ENCODE measurements around the gene HECW1.

Gene HECW1

DNA sequence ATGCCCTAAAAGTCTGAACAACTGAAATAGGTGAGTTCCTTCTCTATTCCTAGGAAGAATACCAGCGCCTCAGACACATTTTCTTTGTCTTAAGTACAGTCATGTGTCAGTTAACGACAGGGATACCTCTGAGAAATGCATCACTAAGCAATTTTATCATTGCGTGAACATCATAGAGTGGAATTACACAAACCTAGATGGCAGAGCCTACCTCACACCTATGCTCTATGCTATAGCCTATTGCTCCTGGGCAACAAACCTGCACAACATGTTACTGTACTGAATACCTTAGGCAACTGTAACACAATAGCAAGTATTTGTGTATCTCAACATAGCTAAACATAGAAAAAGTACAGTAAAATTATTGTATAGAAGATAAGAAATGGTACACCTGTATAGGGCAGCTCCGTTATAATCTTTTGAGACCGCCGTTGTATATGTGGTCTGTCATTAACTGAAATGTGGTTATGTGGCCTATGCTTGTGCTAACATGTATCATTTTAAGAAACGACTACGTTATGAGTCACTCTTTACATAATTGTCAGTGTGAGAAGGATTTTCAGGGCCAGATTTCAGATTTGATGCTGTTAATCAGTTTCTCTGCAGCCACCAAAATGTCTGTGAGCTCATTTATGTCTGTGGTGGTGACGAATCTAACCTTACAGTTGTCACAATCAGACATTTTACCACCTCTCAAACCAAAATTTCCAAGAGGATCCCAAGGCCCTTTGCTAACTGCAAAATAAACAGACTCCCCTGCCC lies 404.3 kb downstream of the HECW1 start:
- no peak for DNase-seq

DNA sequence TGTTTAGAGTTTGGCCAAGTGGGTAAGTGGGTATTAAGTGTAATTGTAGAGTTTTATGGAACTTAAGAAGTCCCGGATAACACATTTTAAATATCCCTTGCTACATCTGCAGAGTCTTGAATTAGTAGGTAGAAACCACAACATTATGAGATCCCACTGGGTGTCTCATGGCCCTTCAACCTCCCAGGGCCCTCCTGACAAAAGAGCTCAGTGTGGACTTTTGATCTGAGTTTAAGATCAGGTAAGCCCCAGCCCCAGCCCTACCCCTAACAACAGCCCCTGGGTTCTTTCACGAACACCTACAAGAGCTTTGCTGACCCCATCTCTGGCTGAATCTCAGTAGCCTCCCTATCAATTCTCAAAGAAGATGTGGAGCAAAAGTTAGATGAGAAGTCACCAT lies 405.0 kb downstream of the HECW1 start:
- no peak for DNase-seq

DNA sequence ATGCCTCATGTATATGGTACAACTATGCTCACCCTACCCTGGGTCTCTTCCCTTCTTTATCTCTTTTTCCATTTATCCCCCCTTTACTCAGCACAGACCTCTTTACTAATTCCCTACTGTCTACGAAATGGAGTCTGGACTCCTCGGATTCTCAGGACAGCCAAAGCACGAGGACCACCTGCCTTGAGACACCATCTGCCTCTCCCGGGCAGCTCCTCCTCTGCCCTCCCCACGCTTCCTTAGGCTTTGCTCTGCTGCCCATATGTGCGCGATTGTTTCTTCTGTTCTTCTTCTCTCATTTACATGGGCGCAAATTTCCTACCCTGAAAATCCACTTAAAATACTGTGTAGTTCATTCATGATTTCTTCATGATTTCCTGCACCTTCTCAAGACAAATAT lies 407.8 kb downstream of the HECW1 start:
- no peak for DNase-seq

DNA sequence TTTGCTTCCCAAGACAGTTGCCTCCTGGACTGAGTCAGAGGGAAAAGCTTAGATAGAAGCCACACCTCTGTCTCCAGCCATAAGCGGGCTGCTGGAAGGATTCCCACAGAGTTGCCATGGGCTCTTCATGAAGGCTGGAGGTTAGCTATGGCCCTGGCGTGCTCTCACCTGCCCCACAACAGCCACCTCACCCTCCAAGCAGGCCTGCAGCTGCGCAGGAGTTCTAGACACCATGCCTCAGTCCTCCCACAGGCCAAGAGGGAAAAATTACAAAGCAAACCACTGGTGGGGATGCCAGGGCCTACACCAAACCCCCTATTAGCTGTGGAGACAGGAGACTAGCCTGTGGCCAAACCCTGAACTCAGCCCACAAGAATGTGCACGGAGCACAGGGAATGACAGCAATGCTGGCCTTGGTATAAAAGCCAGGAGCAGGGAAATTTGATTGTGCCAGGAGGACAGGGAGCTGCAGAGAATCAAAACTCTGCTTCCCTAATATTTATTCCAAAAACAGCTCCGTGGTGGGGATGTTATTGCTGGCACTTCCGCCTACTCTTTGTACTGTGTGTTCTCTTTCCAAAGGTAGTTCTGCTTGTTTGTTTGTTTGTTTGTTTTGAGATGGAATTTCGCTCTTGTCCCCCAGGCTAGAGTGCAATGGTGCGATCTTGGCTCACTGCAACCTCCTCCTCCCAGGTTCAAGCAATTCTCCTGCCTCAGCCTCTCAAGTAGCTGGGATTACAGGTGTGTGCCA lies 410.1 kb downstream of the HECW1 start:
- no peak for DNase-seq

DNA sequence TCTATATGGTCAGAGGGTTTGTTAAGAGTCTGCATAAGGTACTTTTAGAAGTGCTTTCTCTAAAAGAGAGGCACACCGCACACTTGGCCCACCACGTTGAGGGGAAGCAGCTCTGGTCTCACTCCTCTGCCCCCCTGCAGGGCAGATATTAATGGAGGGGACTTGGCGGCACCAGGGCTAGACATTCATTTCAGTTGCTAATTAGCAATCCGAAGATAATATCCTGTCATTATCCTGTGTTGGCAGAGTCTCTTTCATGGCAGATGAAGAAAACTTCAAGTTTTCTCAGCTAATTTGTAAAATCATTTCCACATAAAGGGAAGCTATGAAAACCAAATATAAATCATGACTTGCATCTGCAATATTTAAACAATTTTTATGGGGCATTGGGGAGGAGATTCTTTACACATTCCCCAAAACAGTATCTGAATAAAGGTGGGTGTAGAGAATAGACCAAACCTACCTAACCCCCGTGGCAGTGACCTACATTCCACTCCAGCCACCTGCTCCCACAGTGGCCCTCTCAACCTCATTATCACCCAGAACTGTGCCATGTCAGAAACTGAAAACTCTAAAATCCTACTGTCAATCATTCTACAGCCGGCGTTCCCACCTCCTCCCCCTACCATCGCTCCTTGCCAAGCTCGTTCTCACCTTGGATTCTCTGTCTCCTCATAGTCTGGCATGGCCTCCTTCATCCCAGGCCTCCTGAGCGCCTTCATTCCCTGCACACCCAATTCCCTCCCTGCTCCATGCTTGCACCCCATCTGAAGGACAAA lies 416.3 kb downstream of the HECW1 start:
- no peak for DNase-seq

DNA sequence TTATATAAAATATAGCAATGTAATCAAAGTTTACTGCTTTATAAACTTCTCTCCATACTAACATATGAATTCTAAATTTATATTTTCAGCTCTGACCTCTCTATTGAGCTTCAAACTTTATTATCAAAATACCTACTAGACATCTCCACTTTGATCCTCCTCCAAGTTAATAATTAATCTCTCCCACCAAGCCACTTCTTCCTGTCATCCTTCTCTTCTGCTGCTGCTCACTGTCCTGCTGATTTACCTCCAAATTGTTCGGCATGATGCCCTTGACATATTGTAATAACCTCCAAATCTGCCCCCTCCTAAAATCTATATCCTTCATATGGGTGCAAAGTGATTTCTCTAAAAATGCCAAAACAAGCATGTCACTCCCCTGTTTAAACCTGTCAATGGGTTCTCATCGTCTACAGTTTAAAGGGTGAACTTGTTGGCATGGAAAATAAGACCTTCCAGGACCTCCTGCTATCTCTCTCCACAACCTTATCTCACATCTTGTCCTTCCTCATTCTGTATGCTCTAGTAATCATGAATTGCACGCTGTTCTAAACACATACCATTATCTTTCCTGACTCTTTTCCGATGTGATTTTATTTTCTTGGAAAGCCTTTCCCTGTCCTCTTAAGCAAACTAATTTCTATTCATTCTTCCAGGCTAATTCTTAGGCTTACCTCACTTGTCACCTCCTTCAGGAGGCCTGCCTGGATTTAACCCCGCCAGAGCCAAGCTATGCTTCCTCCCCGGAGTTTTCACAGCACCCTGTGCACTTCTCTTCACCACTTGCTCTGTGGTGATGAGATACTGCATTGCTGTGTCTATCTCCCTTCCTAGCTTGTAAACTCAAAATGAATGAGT lies 418.3 kb downstream of the HECW1 start:
- no peak for DNase-seq

DNA sequence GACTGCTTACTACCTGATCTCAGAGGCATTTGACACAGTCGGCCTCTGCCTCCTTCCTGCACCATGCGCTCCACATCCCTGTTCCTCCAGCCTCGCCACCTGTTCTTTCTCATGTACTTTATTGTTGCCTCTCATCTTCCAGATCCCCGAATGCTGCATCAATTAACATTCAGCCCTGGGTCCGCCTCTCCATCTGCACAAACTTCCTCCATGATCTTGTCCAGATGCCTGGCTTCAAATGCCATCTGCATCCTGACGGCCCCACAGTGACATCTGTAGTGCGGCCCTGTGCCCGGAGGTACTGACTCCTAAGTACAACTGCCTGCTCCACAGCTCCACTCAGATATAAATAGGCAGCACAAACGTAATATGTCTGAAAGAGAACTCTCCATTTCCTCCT lies 419.3 kb downstream of the HECW1 start:
- no peak for DNase-seq

DNA sequence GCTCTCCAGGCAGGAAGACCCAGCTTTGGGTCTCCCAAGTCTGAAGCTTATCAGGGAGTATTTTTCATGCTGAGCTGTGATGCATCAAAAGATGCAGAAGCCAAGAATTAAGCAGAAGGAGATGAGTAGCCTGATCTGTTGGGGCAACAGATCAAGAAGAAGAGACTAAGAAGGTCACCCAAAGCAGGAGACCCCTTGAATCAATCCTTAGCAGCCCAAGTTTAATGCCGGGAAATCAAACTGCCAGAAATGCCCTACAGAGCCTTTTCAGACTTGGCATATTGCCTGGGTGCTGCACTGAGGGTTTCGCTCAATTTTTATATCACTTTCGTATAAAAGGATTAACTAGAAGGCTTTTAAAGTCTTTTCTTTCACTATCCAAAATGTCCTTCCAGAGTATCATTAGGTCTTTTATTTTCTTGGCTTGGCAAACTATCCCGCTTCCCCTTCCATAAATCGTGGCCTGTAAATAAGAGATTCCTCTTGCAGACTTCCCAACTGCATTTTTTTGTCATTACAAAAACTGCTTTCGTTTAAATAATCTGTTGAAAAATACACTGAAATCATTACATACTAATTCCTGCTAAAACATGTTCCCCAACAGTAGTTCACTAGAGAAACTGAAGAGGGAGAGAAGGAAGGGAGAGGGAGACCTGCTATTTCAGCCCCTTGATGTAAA lies 421.5 kb downstream of the HECW1 start:
- no peak for DNase-seq

DNA sequence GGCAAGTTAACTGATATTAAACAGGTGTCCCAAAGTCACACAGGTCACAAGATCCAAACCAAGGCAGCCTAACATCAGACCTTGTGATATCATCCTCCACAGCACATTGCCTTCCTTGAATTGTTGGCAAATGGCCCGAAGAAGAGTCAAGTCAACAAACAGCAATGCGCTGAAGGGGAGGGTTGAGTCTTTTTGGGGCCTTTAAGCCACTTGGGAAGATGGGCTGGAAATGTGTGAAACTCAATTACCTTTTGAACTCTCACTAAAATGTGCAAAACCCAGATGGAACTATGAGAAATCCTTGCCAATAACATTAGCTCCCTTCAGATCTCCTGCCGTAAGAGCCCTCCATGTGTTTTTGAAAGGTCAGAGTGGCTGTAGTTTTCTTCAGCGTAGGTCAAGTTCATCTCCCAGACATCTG lies 422.6 kb downstream of the HECW1 start:
- DNase-seq: no peak

DNA sequence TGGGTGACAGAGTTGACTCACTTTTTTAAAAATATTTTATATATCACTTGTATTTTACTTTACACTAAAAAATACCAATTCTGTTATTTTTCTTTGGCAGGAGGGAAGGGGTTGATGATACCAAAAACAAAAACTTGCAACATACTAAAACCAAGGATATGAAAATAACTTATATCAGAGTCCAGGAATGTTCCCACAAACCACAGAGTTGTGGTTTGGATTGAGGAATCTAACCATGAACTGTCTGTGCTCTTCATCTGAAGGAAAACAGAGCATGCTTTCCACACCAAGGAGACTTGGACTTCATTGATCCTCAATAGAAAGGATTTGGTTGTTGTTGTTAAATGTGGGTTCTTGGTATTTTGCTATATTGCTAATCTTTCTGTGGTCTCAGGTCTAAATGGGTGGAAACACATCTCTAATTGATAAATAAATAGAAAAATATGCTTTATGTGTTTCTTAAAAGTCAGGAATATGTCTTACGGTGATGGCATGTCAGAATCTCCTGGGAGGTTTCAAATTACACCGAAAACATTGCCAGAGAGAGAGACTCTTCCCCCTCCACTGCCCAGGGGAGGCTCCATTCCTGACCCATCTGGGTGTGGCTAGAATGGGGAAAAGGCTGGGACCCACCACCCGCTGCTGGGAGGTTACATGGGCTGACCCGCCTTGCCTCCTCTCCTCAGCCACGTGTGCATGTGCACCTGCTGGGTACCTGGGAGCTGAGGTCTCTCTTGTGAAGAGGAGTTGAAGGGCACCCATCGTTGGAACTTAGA lies 423.6 kb downstream of the HECW1 start:
- DNase-seq: no peak

DNA sequence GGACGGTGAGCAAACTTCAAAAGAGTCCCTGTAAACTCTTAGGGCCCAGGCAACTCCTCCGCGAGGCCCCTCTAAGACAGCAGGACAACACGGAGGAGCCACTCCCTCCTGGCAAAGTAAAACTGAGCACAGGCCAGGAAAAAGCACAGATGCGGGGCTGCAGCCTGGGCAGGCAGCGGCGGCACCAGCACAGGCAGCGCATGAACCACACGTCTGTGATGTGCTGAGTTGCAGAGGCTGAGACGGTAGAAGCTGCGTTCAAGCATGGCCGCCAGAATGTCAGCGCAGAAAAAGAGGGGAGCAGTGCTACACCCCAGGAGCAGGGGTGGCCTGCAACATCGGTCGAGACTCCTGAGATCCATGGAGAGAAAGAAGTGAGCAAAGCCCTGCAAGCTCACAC lies 424.3 kb downstream of the HECW1 start:
- no peak for DNase-seq

DNA sequence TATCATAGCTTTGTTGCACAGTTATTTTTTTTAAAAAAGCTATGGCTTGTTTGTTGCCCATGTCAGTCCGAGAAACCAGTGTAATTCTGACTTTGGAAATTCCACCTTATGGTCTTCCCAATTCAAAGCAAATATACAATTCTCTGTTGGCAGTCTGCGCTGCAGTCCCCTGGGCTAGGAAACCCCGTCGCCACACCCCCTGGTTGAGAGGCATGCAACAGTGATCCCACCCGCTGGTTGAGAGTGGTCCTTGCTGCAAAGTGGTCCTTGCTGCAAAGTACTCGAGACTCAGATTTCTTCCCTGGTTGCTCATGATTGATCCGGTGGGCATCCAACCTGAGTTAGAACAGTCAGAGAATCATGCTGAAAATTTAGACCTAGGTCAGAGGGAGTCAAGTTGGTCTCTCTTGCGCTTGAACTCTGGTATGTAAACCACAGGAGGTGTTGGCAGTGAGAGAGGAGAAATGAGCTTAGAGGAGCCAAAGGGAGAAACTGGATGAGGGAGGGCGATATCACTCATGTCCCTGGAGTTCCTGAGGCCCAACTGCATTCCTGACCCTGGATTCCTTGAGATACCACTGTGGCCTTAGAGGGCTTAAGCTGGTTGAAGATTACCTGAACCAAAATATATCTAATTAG lies 425.4 kb downstream of the HECW1 start:
- no peak for DNase-seq

DNA sequence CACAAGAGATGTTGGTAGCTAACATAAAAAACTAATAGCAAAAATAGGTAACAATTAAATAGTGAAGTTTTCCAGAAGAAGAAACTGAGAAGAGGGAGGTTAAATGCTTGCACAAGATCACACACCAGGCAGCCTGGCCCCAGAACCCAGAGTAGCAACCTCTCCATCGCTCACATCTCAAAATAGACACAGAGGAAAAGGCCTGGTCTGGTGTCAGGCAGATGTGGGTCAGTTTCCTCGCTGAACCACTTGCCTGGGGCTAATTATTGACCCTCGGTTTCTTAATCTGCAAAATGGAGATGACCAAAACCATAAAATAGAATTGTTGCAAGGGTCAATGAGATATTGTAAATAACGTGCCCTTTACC lies 425.9 kb downstream of the HECW1 start:
- DNase-seq: no peak

DNA sequence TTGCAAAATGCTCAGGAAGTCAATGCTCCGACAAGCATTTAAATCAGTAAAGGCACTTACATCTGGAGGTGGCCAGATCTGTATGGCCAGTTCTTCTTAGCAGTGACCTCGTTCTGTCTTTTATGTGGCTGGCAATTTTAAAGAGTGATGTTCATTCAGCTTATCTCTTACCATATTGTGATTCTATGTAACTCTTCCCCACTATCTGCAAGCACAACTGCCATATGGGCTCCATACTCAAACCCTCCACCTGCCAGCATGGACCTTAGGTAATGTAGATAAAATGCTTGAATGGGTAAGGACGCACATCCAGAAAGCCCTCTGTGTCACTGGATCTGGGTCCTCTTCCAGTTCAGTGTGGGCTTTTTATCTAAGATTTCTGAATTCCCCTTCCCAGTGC lies 428.0 kb downstream of the HECW1 start:
- DNase-seq: no peak

DNA sequence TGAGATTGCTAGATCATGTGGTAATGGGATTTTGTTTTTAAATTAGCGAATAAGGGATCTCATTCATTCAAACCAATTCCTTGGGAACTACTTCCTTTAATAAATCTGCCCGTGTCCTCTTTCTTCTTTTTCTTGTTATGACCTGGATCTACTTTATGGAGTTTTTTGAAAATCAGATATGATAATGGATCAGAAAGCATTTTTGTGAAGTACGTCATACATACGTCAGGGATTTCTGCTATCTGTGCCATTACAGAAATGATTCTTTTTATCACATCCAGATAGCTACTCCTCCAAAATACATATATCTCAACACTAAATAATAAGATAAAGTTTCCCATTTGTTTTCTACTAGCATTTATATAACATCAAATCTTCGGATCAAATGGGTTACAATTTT lies 430.3 kb downstream of the HECW1 start:
- DNase-seq: no peak

DNA sequence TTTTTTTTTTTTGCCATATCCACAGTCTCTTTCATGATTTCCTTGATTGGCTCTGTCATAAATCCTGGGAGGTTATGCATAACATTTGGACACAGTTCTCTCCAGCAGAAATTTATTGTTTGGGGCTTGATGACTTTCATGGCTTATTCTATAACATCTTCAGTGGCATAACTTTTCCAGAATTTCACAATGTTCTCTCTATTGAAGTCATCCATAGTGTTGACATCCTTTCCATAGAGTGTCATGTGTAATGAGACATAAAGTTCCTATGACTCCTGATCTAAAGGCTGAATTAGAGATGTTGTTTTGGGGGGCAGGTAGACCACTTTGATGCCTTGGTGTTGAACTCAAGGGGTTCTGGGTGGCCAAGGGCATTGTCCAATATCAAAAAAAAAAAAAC lies 433.8 kb downstream of the HECW1 start:
- DNase-seq: no peak

DNA sequence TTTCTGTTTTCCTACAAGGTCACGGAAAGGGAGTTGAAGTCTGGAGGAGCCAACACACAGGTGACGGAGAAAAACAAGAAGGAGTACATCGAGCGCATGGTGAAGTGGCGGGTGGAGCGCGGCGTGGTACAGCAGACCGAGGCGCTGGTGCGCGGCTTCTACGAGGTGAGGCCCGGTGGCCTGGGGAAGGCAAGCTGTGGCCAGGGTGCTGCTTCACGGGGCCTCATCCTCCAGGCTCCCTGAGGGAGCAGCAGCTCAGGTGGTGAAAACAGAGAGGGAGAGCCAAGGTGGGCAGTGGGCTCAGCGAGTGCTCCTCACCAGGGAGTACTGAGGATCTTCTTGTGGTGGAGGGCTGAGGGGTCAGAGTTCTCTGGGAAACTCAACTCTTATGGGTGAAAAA lies 438.0 kb downstream of the HECW1 start:
- no peak for DNase-seq

DNA sequence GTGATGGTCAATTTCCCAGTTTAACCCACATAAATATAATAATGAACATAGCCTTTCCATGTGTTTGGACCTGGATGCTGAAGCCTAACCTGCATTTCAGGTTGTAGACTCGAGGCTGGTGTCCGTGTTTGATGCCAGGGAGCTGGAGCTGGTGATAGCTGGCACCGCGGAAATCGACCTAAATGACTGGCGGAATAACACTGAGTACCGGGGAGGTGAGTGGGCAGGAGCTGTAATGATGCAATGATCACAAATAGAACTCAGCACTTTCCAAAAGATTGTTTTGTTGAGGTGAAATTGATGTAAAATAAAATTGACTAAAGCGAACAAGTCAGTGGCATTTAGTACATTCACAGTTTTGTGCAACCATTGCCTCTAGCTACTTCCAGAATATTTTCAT lies 439.7 kb downstream of the HECW1 start:
- DNase-seq: no peak

DNA sequence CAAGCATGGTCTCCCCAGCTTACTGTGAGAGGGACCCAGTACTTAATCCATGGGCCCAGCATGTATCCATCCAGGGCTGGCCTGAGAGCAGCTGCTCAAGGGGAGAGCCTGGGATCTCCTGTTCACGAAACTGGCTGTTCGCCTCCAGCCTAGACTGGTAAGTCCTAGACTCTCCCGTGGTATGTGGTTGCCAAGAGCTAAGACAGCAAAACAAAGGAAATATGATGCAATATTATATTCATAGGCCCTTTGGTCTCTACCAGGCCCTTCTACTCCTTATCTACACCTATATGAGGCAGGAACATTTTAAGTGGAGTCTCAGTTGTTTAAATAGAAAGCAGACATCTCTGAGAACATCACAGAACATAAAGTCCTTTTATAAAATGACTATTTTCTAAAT lies 441.6 kb downstream of the HECW1 start:
- no peak for DNase-seq

DNA sequence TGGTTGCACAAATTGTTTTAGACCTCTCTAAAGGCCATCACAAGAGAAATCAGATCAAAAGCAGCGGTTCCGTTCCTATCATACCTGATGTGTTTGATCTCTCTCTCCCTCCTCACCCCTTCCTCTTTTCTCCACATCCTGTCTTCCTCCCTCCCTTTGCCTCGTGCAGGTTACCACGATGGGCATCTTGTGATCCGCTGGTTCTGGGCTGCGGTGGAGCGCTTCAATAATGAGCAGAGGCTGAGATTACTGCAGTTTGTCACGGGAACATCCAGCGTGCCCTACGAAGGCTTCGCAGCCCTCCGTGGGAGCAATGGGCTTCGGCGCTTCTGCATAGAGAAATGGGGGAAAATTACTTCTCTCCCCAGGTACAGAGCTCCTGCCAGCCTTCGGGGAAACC lies 442.0 kb downstream of the HECW1 start:
- DNase-seq: no peak

Measured in activated gamma-delta T cell (primary cell).